A549 (cell line): ENCODE measurements around the gene MAL.

Experiments used
- CHD2 ChIP-seq: fragments of 150-350 bp; IDR thresholded peaks from 2 replicates; pipeline ENCODE4 v1.6.1; 2014; ENCODE audit warnings: low read length; ENCODE audit not compliant: partially characterized antibody
- EP300 ChIP-seq, 2 experiments: fragments of >200 bp; sonication (Bioruptor Twin); formaldehyde crosslinking; IDR thresholded peaks; 2 replicates in 1 of 2; 3 replicates in 1 of 2; pipeline ENCODE4 v1.6.1; 2016 to 2017
- GATA3 ChIP-seq: IDR thresholded peaks from 2 replicates; pipeline ENCODE4 v1.6.1; 2012; ENCODE audit warnings: borderline replicate concordance
- JUN ChIP-seq, 2 experiments: fragments of >200 bp; sonication (Bioruptor Twin); formaldehyde crosslinking; IDR thresholded peaks; 2 replicates in 1 of 2; 3 replicates in 1 of 2; pipeline ENCODE4 v1.6.1; 2016 to 2017
- POLR2A ChIP-seq: IDR thresholded peaks from 2 replicates; pipeline ENCODE4 v1.6.1; 2012; ENCODE audit warnings: mild to moderate bottlenecking, low read length
- RAD21 ChIP-seq, 2 experiments: fragments of >200 bp in 1 of 2; sonication (Bioruptor Twin) in 1 of 2; formaldehyde crosslinking in 1 of 2; IDR thresholded peaks in 1 of 2; conservative IDR thresholded peaks in 1 of 2; 2 replicates in 1 of 2; 3 replicates in 1 of 2; pipeline ENCODE4 v1.6.1; 2012 to 2018; ENCODE audit warnings: inconsistent platforms in 1 of 2
- REST ChIP-seq: fragments of 200-600 bp; sonication (generic); IDR thresholded peaks from 2 replicates; pipeline ENCODE4 v1.6.1; 2016; ENCODE audit warnings: antibody characterized with exemption, mild to moderate bottlenecking, moderate library complexity
- TP53 ChIP-seq: fragments of 250-450 bp; sonication (Bioruptor Pico); IDR thresholded peaks from 2 replicates; pipeline ENCODE4 v1.5.0; 2021; ENCODE audit warnings: mild to moderate bottlenecking, moderate library complexity
- ZNF302 ChIP-seq: fragments of 250-450 bp; sonication (Bioruptor Pico); IDR thresholded peaks from 2 replicates; pipeline ENCODE4 v1.9.0; 2021; ENCODE audit warnings: inconsistent platforms, mild to moderate bottlenecking, moderate library complexity
- TF ChIP-seq, protein P1 (sequence below): fragments of >200 bp; sonication (Bioruptor Twin); formaldehyde crosslinking; IDR thresholded peaks from 3 replicates; pipeline ENCODE4 v1.5.1; 2016

DNA sequence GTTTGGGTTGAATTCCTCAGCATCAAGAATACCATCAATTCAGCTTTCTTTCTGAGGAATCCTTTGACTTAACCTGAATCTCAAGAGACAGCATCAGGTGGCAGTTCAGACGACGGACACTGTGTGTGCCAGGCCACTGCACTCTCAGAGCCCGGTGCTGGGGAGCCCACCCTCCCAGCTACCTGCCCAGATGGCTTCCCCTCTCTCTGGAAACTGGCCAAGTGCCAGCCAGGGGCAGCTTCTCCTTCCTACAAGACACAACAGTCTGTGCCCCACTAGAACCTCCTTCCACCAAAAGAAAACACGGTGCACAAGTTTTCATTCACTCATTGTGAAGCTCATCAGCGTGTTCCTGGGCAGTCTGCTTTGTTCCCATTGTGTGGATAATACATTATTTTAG is 28.5 kb downstream of the MAL start:
- TF ChIP-seq, protein P1, sequence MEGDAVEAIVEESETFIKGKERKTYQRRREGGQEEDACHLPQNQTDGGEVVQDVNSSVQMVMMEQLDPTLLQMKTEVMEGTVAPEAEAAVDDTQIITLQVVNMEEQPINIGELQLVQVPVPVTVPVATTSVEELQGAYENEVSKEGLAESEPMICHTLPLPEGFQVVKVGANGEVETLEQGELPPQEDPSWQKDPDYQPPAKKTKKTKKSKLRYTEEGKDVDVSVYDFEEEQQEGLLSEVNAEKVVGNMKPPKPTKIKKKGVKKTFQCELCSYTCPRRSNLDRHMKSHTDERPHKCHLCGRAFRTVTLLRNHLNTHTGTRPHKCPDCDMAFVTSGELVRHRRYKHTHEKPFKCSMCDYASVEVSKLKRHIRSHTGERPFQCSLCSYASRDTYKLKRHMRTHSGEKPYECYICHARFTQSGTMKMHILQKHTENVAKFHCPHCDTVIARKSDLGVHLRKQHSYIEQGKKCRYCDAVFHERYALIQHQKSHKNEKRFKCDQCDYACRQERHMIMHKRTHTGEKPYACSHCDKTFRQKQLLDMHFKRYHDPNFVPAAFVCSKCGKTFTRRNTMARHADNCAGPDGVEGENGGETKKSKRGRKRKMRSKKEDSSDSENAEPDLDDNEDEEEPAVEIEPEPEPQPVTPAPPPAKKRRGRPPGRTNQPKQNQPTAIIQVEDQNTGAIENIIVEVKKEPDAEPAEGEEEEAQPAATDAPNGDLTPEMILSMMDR: no peak
- TF ChIP-seq POLR2A (no peak), CHD2 (no peak), REST (no peak), ZNF302 (CRISPR knock-in tag) (no peak), JUN (IDR thresholded peaks at IDR 0.05) (no peak), RAD21 (conservative IDR thresholded peaks at IDR 0.05 in 1 of 2, IDR thresholded peaks at IDR 0.05 in 1 of 2) (no peak), TP53 (no peak), GATA3 (no peak), EP300 (IDR thresholded peaks at IDR 0.05) (no peak)
